Astrocyte (in vitro differentiated cells and primary cell): ENCODE results near the gene INO80B. TPM values are rescaled to one million over a fixed set of nuclear protein-coding genes. Genes with fewer than 3 reads are reported as not detected.

ENCODE experiments used
- DNase-seq: peaks from one replicate; pipeline ENCODE4 v3.0.0-alpha.2; 2010; ENCODE audit warnings: low read depth
- FAIRE-seq: peaks from 2 replicates; lab custom pipeline; 2011; peaks lifted over from hg19 to GRCh38; lab: Jason Lieb, UNC
- H2AFZ ChIP-seq: 2 replicates; pipeline ENCODE4 v1.6.0; 2012; ENCODE audit warnings: low read depth, low read length, inconsistent platforms
- H3K27ac ChIP-seq: 2 replicates; pipeline ENCODE4 v1.5.1; 2011; ENCODE audit warnings: low read depth, low read length, inconsistent platforms
- H3K27me3 ChIP-seq: 2 replicates; pipeline ENCODE4 v1.6.0; 2011; ENCODE audit warnings: low read length, inconsistent platforms; ENCODE audit not compliant: insufficient read depth
- H3K36me3 ChIP-seq: 2 replicates; pipeline ENCODE4 v1.5.1; 2011; ENCODE audit warnings: low read length, inconsistent platforms; ENCODE audit not compliant: insufficient read depth
- H3K4me1 ChIP-seq: 2 replicates; pipeline ENCODE4 v1.5.1; 2011; ENCODE audit warnings: low read length, inconsistent platforms; ENCODE audit not compliant: insufficient read depth
- H3K4me2 ChIP-seq: 2 replicates; pipeline ENCODE4 v1.6.0; 2012; ENCODE audit warnings: low read length, inconsistent platforms
- H3K4me3 ChIP-seq: 2 replicates; pipeline ENCODE4 v1.5.1; 2011; ENCODE audit warnings: low read depth, mild to moderate bottlenecking, low read length, inconsistent platforms; ENCODE audit not compliant: insufficient read depth
- H3K79me2 ChIP-seq: 2 replicates; pipeline ENCODE4 v1.6.0; 2012; ENCODE audit warnings: mild to moderate bottlenecking, low read length, inconsistent platforms; ENCODE audit not compliant: insufficient read depth
- H3K9ac ChIP-seq: 2 replicates; pipeline ENCODE4 v1.6.0; 2012; ENCODE audit warnings: mild to moderate bottlenecking, low read length, inconsistent platforms
- H3K9me3 ChIP-seq: 2 replicates; pipeline ENCODE4 v1.5.1; 2012; ENCODE audit warnings: low read depth, mild to moderate bottlenecking, low read length, inconsistent platforms; ENCODE audit not compliant: insufficient read depth
- H4K20me1 ChIP-seq: 2 replicates; pipeline ENCODE4 v1.6.0; 2012; ENCODE audit warnings: low read length, inconsistent platforms; ENCODE audit not compliant: insufficient read depth
- H3K27ac Mint-ChIP-seq: one replicate; pipeline ENCODE4 v1.8.0; 2021; ENCODE audit warnings: mild to moderate bottlenecking, mixed read lengths; ENCODE audit not compliant: unreplicated experiment
- H3K27me3 Mint-ChIP-seq: one replicate; pipeline ENCODE4 v1.8.0; 2021; ENCODE audit warnings: low read depth, mixed read lengths; ENCODE audit not compliant: unreplicated experiment
- H3K36me3 Mint-ChIP-seq: one replicate; pipeline ENCODE4 v1.8.0; 2021; ENCODE audit warnings: low read depth, mixed read lengths; ENCODE audit not compliant: unreplicated experiment
- H3K4me1 Mint-ChIP-seq: one replicate; pipeline ENCODE4 v1.8.0; 2021; ENCODE audit warnings: low read depth, mixed read lengths; ENCODE audit not compliant: unreplicated experiment
- H3K4me3 Mint-ChIP-seq: one replicate; pipeline ENCODE4 v1.8.0; 2021; ENCODE audit warnings: mild to moderate bottlenecking, moderate library complexity, mixed read lengths; ENCODE audit not compliant: unreplicated experiment
- H3K9me3 Mint-ChIP-seq: one replicate; pipeline ENCODE4 v1.8.0; 2021; ENCODE audit warnings: mild to moderate bottlenecking, mixed read lengths; ENCODE audit not compliant: unreplicated experiment
- EZH2 ChIP-seq: IDR thresholded peaks from 2 replicates; pipeline ENCODE4 v1.6.1; 2012; ENCODE audit warnings: mild to moderate bottlenecking, low read length, inconsistent platforms; ENCODE audit not compliant: insufficient read depth
- total RNA-seq: library from RNA; stranded (reverse); gene quantifications from 2 replicates; pipeline ENCODE4 v1.2.1, GENCODE V29; 2021
- TF ChIP-seq, protein P1 (sequence below): IDR thresholded peaks from 2 replicates; pipeline ENCODE4 v1.5.1; 2011; ENCODE audit warnings: low read depth, mild to moderate bottlenecking, inconsistent platforms, low read length, moderate library complexity; ENCODE audit not compliant: insufficient read depth

The INO80B gene
- total RNA-seq, 1 donor from 2014 or later = 19.2 TPM

DNA sequence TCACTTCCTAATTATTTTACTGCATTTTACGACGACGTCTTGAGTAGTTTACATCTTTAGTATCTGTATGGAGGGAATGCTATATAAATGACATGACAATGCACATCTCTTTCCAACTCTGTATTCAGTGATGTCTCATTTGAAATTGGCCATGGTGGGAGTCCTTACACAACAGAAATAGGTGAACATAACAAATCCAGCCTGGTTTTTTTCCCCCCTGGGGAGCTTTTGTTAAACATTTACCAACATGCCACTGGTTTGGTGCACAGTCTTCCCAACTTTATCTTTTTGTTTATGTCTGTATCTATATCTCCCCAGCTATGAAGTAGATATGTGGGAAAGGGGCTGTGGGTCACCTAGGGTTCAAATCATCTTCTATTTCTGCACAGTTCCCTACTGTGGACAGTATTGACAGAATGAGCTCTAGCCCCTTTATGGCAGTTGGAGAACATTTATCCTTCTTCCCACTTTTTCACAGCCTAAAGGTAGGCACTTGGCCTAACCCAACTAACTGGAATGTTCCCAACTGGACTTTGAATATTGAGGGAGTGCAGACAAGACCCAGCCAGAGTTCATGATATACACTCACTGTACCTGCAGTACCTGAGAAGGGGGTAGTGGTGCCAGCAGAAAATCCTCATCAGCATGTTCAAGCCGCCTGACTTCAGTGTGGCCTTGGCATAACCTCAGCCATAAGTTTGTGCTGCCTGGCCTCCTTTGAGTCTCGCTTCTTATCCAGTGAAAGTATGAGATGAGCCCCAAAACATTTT, 7.5 kb upstream of the INO80B start:
- Histone ChIP-seq H3K9ac (no peak overlapping the region), H3K79me2 (no peaks in the 10 kb centered on the region), H3K27ac (no peak overlapping the region), H3K27me3 (peaks cover 3% of the 10 kb centered on the region), H4K20me1 (no peaks in the 10 kb centered on the region), H3K4me3 (no peak overlapping the region), H3K4me1 (peaks cover 14% of the 10 kb centered on the region), H3K36me3 (no peaks in the 10 kb centered on the region), H3K9me3 (no peaks in the 10 kb centered on the region), H2AFZ (no peak overlapping the region), H3K4me2 (no peak overlapping the region)
- Mint-ChIP-seq H3K27me3 (no peaks in the 10 kb centered on the region), H3K4me3 (no peak overlapping the region), H3K4me1 (peaks cover 12% of the 10 kb centered on the region), H3K27ac (no peak overlapping the region), H3K9me3 (no peaks in the 10 kb centered on the region), H3K36me3 (no peaks in the 10 kb centered on the region)
- no peak for TF ChIP-seq EZH2
- TF ChIP-seq, protein P1, sequence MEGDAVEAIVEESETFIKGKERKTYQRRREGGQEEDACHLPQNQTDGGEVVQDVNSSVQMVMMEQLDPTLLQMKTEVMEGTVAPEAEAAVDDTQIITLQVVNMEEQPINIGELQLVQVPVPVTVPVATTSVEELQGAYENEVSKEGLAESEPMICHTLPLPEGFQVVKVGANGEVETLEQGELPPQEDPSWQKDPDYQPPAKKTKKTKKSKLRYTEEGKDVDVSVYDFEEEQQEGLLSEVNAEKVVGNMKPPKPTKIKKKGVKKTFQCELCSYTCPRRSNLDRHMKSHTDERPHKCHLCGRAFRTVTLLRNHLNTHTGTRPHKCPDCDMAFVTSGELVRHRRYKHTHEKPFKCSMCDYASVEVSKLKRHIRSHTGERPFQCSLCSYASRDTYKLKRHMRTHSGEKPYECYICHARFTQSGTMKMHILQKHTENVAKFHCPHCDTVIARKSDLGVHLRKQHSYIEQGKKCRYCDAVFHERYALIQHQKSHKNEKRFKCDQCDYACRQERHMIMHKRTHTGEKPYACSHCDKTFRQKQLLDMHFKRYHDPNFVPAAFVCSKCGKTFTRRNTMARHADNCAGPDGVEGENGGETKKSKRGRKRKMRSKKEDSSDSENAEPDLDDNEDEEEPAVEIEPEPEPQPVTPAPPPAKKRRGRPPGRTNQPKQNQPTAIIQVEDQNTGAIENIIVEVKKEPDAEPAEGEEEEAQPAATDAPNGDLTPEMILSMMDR = no peak
- no peak for FAIRE-seq
- no peak for DNase-seq

DNA sequence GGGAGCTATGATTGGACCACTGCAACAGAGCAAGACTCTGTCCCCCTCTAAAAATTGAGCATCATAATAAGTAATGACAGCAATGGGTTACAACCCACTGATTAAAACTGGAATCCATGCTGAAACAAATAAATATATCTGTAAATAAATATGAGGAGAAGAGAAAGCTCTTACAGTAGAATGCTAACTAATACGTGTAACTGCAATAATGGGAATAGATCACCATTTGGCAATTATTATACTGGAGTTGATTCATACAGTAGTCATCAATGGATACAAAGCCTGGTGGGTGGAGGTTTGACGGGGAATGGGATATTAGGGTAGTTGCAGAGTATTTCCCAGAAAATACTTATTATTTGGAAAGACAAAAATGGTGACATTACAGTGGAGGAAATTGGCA, 6.1 kb upstream of the INO80B start:
- Histone ChIP-seq H3K27ac (no peak overlapping the region), H3K4me1 (peaks cover 12% of the 10 kb centered on the region), H2AFZ (no peak overlapping the region), H4K20me1 (no peaks in the 10 kb centered on the region), H3K27me3 (peaks cover 3% of the 10 kb centered on the region), H3K4me3 (no peak overlapping the region), H3K9me3 (no peaks in the 10 kb centered on the region), H3K4me2 (no peak overlapping the region), H3K9ac (no peak overlapping the region), H3K79me2 (no peaks in the 10 kb centered on the region), H3K36me3 (no peaks in the 10 kb centered on the region)
- Mint-ChIP-seq H3K4me3 (no peak overlapping the region), H3K27me3 (peaks cover 4% of the 10 kb centered on the region), H3K4me1 (peaks cover 12% of the 10 kb centered on the region), H3K27ac (no peak overlapping the region), H3K9me3 (no peaks in the 10 kb centered on the region), H3K36me3 (no peaks in the 10 kb centered on the region)
- no peak for DNase-seq
- TF ChIP-seq EZH2 = no peak
- TF ChIP-seq, protein P1 = no peak
- no peak for FAIRE-seq

DNA sequence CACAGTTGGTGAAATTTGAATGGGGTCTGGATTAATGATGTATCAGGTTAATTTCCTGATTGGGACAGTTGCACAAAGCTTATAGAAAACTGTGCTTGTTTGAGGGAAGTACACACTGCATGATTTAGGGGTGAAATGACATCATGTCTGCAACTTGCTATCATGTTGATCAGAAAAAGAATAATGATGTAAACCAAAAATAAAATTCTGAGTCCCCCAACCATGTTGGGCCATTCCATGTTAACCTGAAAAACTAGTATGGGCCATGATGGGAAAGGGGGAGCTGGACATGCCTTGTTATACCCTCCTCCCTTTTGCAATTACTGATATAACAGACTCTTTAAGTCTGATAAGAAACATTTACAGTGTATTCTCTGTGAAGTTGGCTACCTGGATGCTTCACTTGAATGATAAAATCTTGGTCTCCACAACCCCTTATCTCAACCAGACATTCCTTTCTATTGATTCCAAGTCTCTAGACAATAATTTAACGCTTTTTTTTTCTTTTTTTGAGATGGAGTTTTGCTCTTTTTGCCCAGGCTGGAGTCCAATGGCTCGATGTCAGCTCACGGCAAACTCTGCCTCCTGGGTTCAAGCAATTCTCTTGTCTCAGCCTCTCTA, 4.2 kb upstream of the INO80B start:
- Histone ChIP-seq H3K27me3 (peaks cover 3% of the 10 kb centered on the region), H2AFZ (no peak overlapping the region), H3K4me2 (no peak overlapping the region), H4K20me1 (no peaks in the 10 kb centered on the region), H3K9ac (no peak overlapping the region), H3K4me3 (no peak overlapping the region), H3K9me3 (no peaks in the 10 kb centered on the region), H3K27ac (no peak overlapping the region), H3K79me2 (peaks cover 7% of the 10 kb centered on the region), H3K36me3 (no peaks in the 10 kb centered on the region), H3K4me1 (peaks cover 9% of the 10 kb centered on the region)
- Mint-ChIP-seq H3K9me3 (no peaks in the 10 kb centered on the region), H3K4me3 (no peak overlapping the region), H3K27me3 (peaks cover 4% of the 10 kb centered on the region), H3K36me3 (no peaks in the 10 kb centered on the region), H3K4me1 (peaks cover 10% of the 10 kb centered on the region), H3K27ac (no peak overlapping the region)
- FAIRE-seq = no peak
- TF ChIP-seq EZH2 = no peak
- TF ChIP-seq, protein P1 = no peak
- no peak for DNase-seq
